Hippocampal formation (tissue), 2 donors: ENCODE results near the gene LRRN2.

Experiments used
- DNase-seq, 2 donors: peaks; one replicate each; lab custom pipeline; 2025; lab: John Stamatoyannopoulos, UW

Gene LRRN2

GRCh38 chr1:204600203-204600602 lies 85.3 kb downstream of the LRRN2 start:
- no peak for DNase-seq

- DNase-seq = no peak
Measured at GRCh38 chr1:204599596-204599995, 85.9 kb downstream of the LRRN2 start.

GRCh38 chr1:204599098-204599497 lies 86.4 kb downstream of the LRRN2 start:
- no peak for DNase-seq

- DNase-seq = no peak
Measured at GRCh38 chr1:204598319-204598969, 87.1 kb downstream of the LRRN2 start.

- DNase-seq = no peak
Measured at GRCh38 chr1:204592246-204592948, 93.1 kb downstream of the LRRN2 start.

GRCh38 chr1:204591473-204592090 lies 94.0 kb downstream of the LRRN2 start:
- no peak for DNase-seq

GRCh38 chr1:204589409-204590038 lies 96.0 kb downstream of the LRRN2 start:
- no peak for DNase-seq

- DNase-seq = no peak
Measured at GRCh38 chr1:204588826-204589225, 96.7 kb downstream of the LRRN2 start.

GRCh38 chr1:204587621-204588020 lies 97.9 kb downstream of the LRRN2 start:
- DNase-seq = no peak

- DNase-seq = no peak
Measured at GRCh38 chr1:204584699-204585372, 100.7 kb downstream of the LRRN2 start.

GRCh38 chr1:204583909-204584632 lies 101.5 kb downstream of the LRRN2 start:
- peak in 1 of 2 donors; percentile 18 for DNase-seq

GRCh38 chr1:204581759-204582158 lies 103.8 kb downstream of the LRRN2 start:
- DNase-seq = no peak

GRCh38 chr1:204580862-204581261 lies 104.7 kb downstream of the LRRN2 start:
- no peak for DNase-seq

- DNase-seq = no peak
Measured at GRCh38 chr1:204579681-204580080, 105.9 kb downstream of the LRRN2 start.

GRCh38 chr1:204578867-204579664 lies 106.5 kb downstream of the LRRN2 start:
- DNase-seq = no peak

GRCh38 chr1:204577794-204578478 lies 107.6 kb downstream of the LRRN2 start:
- DNase-seq = no peak

GRCh38 chr1:204576422-204576821 lies 109.1 kb downstream of the LRRN2 start:
- DNase-seq = no peak

- no peak for DNase-seq
Measured at GRCh38 chr1:204575221-204576190, 110.0 kb downstream of the LRRN2 start.

GRCh38 chr1:204574865-204575163 lies 110.7 kb downstream of the LRRN2 start:
- DNase-seq = no peak
